ENCODE results near the gene FKBP1B.
"Not testable (repeated sequence)": the region's sequence is repeated elsewhere in the genome, so short reads cannot be mapped to it uniquely, and the experiment has no call there.

Gene FKBP1B

GRCh38 chr2:24088821-24089359, 39.3 kb downstream of the FKBP1B start:
- Histone ChIP-seq H3K9ac (no peak overlapping the region), H3K36me3 (ENCODE audit: control insufficient read depth, insufficient read depth, low read length) (no peaks in the 10 kb centered on the region), H3K27me3 (ENCODE audit: control insufficient read depth, insufficient read depth, low read length) (no peaks in the 10 kb centered on the region), H3K27ac (no peak overlapping the region), H2AFZ (no peak overlapping the region), H3K9me3 (ENCODE audit: control insufficient read depth, low read length) (no peaks in the 10 kb centered on the region), H3K4me3 (ENCODE audit: low read depth, low read length) (no peak overlapping the region), H3K4me1 (peaks cover 5% of the 10 kb centered on the region), H3K4me2 (ENCODE audit: low read length) (no peak overlapping the region), H3K79me2 (no peaks in the 10 kb centered on the region)
- TF ChIP-seq CTCF (IDR thresholded peaks at IDR 0.05) = no peak

- H3K9ac ChIP-seq; H3K4me2 ChIP-seq (ENCODE audit: low read length); H3K27ac ChIP-seq; H2AFZ ChIP-seq; H3K27me3 ChIP-seq (ENCODE audit: control insufficient read depth, insufficient read depth, low read length); H3K79me2 ChIP-seq; H3K4me3 ChIP-seq (ENCODE audit: low read depth, low read length); H3K36me3 ChIP-seq (ENCODE audit: control insufficient read depth, insufficient read depth, low read length); H3K4me1 ChIP-seq; H3K9me3 ChIP-seq (ENCODE audit: control insufficient read depth, low read length): not testable (repeated sequence)
Observed at GRCh38 chr2:24093270-24093669, 43.7 kb downstream of the FKBP1B start.

- H3K79me2 ChIP-seq; H3K9me3 ChIP-seq (ENCODE audit: control insufficient read depth, low read length); H3K27me3 ChIP-seq (ENCODE audit: control insufficient read depth, insufficient read depth, low read length); H3K4me1 ChIP-seq; H3K9ac ChIP-seq; H3K36me3 ChIP-seq (ENCODE audit: control insufficient read depth, insufficient read depth, low read length); H2AFZ ChIP-seq; H3K27ac ChIP-seq; H3K4me2 ChIP-seq (ENCODE audit: low read length); H3K4me3 ChIP-seq (ENCODE audit: low read depth, low read length): not testable (repeated sequence)
Observed at GRCh38 chr2:24095171-24095677, 45.7 kb downstream of the FKBP1B start.

GRCh38 chr2:24100732-24101131, 51.2 kb downstream of the FKBP1B start:
- not testable (repeated sequence) for H3K36me3 ChIP-seq (ENCODE audit: control insufficient read depth, insufficient read depth, low read length); H3K4me1 ChIP-seq; H3K27ac ChIP-seq; H3K9ac ChIP-seq; H3K27me3 ChIP-seq (ENCODE audit: control insufficient read depth, insufficient read depth, low read length); H3K79me2 ChIP-seq; H2AFZ ChIP-seq; H3K9me3 ChIP-seq (ENCODE audit: control insufficient read depth, low read length); H3K4me3 ChIP-seq (ENCODE audit: low read depth, low read length); H3K4me2 ChIP-seq (ENCODE audit: low read length)

- Histone ChIP-seq H3K9ac (no peak overlapping the region), H2AFZ (no peak overlapping the region), H3K27me3 (ENCODE audit: control insufficient read depth, insufficient read depth, low read length) (no peaks in the 10 kb centered on the region), H3K4me1 (no peaks in the 10 kb centered on the region), H3K9me3 (ENCODE audit: control insufficient read depth, low read length) (no peaks in the 10 kb centered on the region), H3K4me3 (ENCODE audit: low read depth, low read length) (no peak overlapping the region), H3K27ac (no peak overlapping the region), H3K36me3 (ENCODE audit: control insufficient read depth, insufficient read depth, low read length) (no peaks in the 10 kb centered on the region), H3K4me2 (ENCODE audit: low read length) (no peak overlapping the region), H3K79me2 (no peaks in the 10 kb centered on the region)
- no peak for TF ChIP-seq CTCF (IDR thresholded peaks at IDR 0.05)
Observed at GRCh38 chr2:24101992-24102391, 52.5 kb downstream of the FKBP1B start.

- no peaks in the 10 kb centered on the region for H3K27me3 ChIP-seq (ENCODE audit: control insufficient read depth, insufficient read depth, low read length)
- no peaks in the 10 kb centered on the region for H3K4me1 ChIP-seq
- no peak overlapping the region for H3K27ac ChIP-seq
- H3K4me2 ChIP-seq (ENCODE audit: low read length) = no peak overlapping the region
- H3K79me2 ChIP-seq = no peaks in the 10 kb centered on the region
- H3K9ac ChIP-seq = no peak overlapping the region
- no peak overlapping the region for H3K4me3 ChIP-seq (ENCODE audit: low read depth, low read length)
- H2AFZ ChIP-seq = no peak overlapping the region
- TF ChIP-seq CTCF (IDR thresholded peaks at IDR 0.05) = no peak
- no peaks in the 10 kb centered on the region for H3K36me3 ChIP-seq (ENCODE audit: control insufficient read depth, insufficient read depth, low read length)
- no peaks in the 10 kb centered on the region for H3K9me3 ChIP-seq (ENCODE audit: control insufficient read depth, low read length)
Observed at GRCh38 chr2:24102677-24103076, 53.1 kb downstream of the FKBP1B start.

Measured in parathyroid adenoma (tissue), 2 donors.